GM12864 (cell line): ENCODE results near the gene TBC1D23.

Source experiments
- DNase-seq: peaks from one replicate; pipeline ENCODE4 v3.0.0-alpha.2; 2011; ENCODE audit warnings: low read depth
- H3K4me3 ChIP-seq: 2 replicates; pipeline ENCODE4 v1.5.1; 2011; ENCODE audit warnings: mild to moderate bottlenecking, low read depth, low read length, control low read depth
- TF ChIP-seq, protein P1 (sequence below): IDR thresholded peaks from 2 replicates; pipeline ENCODE4 v1.5.1; 2011; ENCODE audit warnings: low read depth, mild to moderate bottlenecking, moderate library complexity, low read length, control low read depth, inconsistent platforms; ENCODE audit errors: missing control alignments

Gene TBC1D23

DNA sequence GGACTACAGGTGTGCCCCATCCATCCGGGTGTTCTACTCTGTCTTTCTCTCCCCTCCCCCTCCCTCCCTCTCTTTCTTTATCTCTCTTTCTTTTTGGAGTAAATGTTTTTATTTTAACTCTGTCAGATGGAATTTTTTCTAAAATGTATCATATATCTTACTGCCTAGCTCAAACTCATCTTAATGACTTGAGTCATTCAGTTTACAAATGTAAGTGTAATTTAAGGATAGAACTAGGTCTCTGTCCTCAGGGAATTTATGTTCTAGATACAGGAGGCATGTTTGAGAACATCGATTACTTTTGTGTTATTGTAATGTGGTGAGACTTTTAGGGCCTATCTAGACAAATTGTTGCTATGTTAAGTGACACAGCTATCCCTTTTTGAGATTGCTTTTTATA lies 3.5 kb downstream of the TBC1D23 start:
- TF ChIP-seq, protein P1, sequence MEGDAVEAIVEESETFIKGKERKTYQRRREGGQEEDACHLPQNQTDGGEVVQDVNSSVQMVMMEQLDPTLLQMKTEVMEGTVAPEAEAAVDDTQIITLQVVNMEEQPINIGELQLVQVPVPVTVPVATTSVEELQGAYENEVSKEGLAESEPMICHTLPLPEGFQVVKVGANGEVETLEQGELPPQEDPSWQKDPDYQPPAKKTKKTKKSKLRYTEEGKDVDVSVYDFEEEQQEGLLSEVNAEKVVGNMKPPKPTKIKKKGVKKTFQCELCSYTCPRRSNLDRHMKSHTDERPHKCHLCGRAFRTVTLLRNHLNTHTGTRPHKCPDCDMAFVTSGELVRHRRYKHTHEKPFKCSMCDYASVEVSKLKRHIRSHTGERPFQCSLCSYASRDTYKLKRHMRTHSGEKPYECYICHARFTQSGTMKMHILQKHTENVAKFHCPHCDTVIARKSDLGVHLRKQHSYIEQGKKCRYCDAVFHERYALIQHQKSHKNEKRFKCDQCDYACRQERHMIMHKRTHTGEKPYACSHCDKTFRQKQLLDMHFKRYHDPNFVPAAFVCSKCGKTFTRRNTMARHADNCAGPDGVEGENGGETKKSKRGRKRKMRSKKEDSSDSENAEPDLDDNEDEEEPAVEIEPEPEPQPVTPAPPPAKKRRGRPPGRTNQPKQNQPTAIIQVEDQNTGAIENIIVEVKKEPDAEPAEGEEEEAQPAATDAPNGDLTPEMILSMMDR: no peak
- no peak for DNase-seq
- H3K4me3 ChIP-seq: no peak overlapping the region

DNA sequence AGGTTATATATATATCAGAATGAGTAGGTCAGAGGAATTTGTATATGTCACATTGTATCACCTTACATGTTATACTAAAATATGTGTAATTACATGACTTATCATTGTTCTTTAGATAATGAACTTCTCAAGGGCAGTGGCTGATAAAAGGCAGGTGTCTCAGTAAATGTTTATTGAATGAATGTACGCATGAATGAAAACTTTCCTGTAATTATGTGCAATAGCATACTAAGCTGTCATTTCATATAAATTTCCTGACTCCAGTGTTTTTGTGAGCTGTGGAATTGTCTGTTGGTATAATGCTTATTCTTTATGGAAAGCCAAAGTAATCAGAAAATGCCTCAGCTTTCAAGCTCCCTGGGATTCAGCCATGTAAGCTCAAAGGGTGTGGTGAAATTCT lies 4.2 kb downstream of the TBC1D23 start:
- DNase-seq: no peak
- H3K4me3 ChIP-seq: no peak overlapping the region
- TF ChIP-seq, protein P1: no peak

DNA sequence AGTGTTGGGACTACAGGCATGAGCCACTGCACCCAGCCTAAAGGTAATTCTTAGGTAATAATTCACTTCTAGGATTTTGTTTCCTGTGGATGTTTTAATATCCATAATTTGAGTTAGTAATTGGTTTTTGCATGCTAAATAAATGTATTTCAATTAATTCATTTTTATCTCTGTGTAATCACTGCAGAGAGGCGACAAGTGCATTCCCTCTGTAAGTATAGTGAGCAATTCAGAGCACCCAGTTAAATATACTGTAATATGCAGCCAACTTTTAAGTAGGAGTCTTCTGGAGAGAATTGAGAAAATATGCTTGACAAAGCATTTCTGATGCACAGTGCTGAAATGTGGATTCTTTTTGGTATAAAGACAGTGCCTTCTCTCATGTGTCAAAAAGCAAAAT lies 5.7 kb downstream of the TBC1D23 start:
- TF ChIP-seq, protein P1: no peak
- DNase-seq: no peak

DNA sequence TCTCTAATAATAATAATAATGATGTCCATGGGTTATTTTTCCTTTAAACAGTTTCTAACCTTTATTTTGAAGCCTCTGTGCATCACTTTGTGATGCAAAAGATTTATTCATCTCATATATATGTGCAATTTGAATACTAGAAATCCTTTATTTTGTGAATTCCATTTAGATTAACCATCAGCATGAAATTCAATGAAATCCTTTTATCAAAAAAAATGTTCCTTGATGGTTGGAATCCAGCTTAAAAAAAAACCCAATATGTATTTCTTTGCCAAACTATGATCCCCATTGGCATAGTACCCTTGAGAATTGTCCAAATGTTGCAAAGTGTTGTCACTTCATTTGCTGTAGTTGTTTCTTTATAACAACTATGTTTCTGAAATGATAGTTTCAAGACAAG lies 7.4 kb downstream of the TBC1D23 start:
- DNase-seq: no peak
- TF ChIP-seq, protein P1: no peak
- no peak overlapping the region for H3K4me3 ChIP-seq

More for the DNA sequence above, 5.7 kb downstream of the TBC1D23 start:
- H3K4me3 ChIP-seq: no peak overlapping the region

DNA sequence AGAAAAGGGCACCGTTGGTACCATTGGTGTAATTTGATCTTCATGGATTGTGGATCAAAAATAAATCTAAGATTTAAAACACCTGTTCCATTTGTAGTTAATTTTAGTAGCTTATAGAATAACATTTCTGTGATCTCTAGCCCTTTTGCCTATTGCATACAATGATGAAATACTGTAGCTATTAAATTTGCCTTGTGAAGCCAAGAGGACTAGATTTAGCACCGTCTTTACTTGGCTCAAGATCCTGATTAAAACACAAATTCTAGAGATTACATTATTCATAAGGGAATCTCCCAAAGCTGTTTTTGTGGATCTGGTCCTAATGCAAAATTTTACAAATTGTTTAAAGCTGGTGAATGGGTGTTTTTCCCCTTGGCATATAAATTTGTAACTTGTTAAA lies 8.2 kb downstream of the TBC1D23 start:
- TF ChIP-seq, protein P1: no peak
- DNase-seq: no peak
- no peak overlapping the region for H3K4me3 ChIP-seq

DNA sequence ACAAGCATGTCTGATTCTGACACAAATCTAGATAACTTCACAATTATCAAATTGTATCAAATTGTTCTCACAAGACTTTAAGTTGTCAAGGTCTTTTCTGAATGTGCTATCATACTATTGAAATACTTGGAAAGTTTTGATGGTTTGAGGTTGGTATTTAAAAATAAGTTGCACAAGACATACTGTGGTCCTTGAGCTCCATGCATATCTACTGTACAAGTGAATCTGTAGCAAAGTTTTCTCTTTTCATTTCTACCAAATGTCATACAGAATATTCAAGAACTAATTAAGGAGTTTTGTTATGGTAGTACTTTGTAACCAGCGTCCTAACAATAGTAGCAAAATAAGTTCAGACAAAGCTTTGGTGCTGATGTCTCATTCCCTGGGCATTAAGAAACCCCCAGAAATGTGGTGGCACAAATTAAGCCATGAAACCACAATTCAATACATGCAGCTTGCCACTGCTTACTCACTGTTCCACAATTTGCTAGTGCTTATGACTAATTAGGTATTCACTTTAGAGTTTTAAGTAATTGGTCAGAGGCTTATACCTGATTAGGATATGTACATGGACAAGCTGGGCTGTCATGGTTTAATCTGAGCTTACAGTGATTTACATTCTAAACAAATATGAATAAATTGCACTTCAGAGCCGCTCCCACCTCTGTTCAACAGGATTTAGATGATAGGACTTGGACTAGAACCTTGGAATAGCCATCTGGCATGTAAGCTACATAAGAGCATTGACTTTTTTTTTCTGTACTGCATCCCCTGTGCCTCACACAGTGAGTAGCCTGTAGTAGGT lies 8.8 kb downstream of the TBC1D23 start:
- DNase-seq: no peak
- no peak overlapping the region for H3K4me3 ChIP-seq
- TF ChIP-seq, protein P1: no peak

DNA sequence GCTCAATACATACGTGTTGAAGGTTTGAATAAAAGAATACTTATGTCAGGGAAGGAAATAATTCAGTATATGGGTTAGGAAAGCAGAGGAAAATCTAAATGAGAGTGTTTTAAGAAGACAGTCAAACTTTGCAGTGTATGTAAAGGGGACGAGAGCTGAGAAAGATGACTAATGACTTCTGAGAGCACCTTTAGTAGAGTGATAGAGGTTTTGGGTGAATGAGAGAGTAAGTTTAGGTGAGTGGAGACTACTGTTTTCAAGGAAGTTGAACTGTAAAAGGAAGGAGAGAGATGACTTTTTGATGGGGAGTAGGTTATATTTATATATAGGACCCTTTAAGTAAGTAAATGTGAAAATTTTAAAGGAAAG lies 9.4 kb downstream of the TBC1D23 start:
- TF ChIP-seq, protein P1: no peak
- DNase-seq: no peak
- H3K4me3 ChIP-seq: no peak overlapping the region
